Measurements from ENCODE around the gene CD86.
"Not testable (repeated sequence)": the region's sequence is repeated elsewhere in the genome, so short reads cannot be mapped to it uniquely, and the experiment has no call there.

CD86 gene

DNA sequence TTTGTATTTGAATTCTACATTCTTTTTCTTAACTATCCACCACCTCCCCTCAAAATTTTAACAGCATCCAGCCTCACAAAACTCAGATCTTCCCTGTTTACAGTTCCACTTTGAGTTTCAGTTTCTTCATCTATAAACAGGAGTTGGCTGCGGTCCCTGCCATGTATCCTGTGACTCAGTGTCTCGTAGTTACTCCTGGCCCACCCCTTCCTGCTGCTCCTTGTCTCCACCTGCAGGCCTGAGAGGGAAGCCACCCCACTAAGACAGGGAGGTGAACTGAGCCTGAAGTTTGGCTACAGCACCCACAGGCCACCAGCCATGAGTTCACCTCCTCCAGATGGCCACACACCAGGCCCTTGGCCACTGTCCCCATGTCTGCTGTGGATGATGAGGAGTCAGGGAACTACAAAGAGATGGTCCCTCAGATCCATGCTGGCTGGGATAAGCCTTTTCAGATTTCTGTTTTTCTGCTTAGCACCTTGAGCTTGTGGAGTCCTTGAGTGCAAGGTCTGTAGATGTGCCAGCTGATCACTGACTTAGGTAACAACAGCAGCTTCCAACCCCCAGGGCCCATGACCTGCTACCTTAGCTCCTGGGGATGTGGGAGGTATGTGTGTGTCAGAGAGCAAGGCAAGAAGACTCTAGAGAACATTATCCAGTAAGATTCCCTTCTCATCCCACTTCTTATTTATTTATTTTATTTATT, 37.5 kb downstream of the CD86 start:
- peak; percentile 70 to 78 for DNase-seq

DNA sequence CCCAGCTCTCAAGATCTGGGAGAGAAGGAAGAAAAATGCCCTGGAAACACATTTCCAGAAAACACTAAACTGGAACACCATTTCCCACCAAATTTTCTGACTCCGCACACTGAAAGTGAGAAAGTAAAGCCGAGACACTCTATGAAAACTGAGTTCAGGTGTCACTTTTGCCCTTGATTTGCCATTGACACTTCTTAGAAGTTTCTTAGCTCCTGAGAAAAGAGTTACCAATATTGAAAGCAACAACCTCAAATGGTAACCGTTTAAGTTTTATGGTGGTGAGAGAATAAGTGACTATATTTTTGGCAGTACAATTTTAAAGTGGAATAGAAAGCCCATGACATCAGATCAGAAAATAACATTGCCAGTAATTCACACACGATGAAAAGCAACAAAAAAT, 39.0 kb downstream of the CD86 start:
- no peak for DNase-seq

DNA sequence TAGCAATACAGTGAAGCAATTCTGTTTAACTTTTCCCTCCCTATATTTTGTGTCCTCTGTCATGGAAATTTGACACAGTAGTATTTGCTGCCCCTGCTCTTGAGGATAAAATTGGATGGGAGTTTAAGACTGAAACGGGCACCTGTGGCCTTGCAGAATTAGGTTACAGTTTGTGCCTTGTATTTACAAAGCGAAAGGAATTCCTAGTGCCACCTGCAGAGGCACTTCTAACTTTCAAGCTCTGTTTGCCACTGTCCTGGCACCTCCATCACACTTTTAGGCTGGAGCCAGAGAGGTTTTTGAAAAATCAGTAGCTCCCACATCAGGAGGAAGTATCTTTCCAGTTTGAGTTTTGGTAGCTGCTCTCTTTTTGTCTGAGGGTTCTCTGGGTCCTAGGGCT, 39.5 kb downstream of the CD86 start:
- DNase-seq: no peak

DNA sequence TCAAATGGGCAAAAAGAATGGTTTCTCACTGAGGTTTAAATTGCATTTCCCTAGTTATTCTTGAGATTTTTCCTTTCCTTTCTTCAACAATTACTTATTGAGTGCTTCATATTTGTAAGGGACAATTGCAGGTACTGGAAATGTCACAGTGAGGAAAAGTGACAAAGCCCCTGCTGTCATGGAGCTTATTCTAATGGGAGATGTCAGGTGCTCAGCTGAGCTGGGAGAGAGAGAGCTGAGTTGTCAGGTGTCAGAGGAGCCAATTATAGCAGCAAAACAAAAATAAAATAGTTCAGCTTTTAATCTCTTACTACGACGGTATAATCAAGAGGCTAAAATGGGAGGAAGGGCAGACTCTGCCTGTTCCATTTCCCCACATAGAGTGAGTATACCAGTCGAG, 42.0 kb downstream of the CD86 start:
- DNase-seq: no peak

DNA sequence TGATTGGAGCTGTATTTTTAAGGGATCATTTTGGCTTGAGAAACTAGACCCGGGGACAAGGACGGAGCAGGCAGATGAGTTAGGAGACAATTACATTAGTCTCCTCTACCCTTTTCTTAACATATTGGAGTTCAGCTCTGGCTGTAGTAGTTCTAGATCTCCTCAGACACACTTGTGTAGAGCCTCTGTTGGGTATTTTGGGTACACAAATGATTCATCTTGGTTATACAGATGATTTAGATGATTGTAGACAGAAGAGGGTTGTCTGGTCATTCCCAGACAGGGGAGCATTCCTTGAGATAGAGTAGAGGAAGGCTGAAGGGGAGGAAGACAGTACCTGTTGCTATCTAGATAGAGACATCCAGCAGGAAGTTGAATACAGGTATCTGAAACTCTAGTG, 43.4 kb downstream of the CD86 start:
- DNase-seq: no peak

DNA sequence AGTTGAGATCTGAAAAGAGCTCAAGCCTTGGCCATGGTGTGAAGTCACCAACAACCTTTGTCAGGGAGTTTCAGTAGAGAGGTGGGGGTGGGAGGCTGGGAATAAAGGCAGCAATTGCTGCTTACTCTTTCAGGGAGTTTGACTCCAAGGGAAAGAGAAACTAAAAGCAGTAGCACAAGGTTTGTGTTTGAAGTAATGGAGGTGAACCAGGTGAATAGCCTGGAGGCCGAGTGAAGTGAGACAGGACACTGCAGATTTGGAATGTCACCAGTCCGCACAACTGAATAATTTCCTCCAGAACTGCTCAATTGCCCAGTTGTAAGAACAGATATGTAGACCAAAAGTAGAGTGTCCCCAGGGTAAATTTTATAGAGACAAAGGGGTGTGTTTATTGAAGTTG, 44.1 kb downstream of the CD86 start:
- no peak for DNase-seq

DNA sequence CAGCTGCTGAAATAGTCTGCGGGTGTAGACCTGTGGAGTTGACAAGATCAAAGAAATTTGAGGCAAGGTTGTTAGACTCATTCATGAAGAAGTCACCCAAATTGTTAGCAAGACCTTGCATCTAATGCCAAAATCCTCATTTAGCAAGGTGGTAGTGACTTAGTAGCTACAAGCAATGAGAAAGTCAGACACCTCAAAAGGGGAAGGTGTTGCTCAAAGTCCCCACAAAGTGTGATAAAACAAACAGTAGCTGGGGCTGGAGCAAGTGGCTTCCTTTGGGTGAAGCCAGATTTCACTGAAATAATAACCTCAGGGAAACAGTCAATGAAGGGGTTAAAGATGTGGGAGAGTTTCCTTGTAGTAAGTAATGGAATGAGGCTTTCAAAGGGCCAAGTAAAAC, 44.9 kb downstream of the CD86 start:
- DNase-seq: no peak

DNA sequence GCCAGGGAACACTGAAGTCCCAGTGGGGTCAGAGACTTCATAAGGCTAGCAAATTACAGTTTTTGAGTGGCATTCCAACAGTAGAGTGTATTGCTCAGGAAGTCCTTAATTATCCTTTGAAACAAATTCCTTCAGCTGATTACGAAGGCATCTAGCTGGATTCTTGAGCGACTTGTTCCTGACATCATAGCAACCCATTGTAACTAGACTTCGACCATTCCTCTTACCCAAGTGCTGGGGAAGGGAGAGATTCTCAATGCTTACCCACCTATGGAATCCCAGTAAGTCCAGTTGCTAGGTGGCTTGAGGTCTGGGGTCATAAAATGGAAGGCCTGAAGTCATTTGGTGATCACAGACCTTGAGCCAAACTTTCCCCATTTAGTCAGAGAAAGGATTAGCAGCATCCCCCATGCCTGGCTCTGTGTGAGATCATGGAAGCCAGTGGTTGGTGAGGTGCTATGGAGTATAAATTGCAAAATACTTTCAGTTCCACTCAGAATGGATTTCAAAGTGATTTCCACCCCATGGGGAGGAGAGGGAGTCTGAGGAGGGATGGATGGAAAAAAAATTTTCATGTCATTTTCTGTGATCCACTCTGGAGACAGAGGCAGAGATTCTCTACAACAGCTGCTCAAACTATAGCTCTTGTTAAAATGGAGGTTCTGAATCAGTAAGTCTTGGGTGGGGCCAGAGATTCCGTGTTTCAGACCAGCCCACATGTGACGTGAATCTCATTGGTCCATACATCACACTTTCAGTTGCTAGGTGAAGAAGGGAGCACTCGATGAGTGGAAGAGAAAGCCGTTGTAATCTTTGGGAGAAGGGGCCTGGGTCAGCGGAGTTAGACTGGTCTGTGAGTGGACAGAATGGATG, 45.7 kb downstream of the CD86 start:
- no peak for DNase-seq

DNA sequence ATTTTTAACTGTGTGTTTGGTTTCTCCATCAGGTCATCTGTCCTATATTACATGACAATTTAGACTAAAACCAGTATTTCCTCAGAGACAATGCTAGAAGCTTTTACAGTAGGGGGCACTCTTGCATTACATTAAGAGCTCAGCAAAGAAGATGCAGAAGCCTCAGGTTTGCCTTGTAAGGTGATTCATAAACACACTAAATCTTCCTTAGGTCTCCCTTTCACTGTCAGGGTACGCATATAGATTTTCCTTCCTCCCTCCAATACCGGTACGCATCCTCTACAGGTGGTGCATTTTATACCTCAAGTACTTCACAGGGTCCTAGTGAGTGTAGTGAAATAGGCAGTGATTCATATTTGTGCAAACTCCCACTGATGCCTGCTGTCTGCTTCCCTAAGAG, 46.5 kb downstream of the CD86 start:
- peak; percentile 74 to 91 for DNase-seq

DNA sequence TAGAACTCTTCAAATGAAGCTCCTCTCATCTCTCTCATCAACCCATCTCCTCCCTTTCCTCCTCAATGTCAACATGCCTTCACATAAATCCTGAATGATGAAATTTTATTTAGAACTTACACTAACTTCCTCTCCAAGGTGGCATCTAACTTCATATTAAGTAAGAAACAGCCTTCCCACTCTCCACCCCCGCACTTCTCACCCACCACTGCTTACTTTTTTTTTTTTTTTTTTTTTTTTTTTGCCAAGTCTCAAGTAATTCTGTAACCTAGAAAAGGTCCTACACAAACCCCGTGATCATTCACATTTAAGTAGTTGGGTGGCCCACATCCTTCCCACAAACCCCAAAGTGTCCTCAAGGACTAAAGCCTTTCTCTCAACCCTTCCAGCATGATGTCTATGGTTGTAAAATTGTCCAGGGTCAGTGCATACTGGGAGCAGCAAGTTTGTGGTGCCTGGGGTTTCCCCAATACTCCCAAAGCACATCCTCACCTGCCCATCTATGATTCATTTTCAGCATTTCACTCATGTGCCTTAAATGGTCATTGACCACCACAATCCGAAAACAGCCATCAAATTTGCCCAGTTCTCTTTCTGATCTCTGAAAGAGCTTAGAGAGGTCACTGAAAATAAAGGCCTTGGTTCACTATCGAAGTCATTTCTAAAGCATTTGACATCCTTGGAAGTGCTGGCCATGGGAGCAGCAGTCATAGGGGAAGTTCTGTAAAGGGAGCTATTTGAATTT, 47.2 kb downstream of the CD86 start:
- DNase-seq: no peak

DNA sequence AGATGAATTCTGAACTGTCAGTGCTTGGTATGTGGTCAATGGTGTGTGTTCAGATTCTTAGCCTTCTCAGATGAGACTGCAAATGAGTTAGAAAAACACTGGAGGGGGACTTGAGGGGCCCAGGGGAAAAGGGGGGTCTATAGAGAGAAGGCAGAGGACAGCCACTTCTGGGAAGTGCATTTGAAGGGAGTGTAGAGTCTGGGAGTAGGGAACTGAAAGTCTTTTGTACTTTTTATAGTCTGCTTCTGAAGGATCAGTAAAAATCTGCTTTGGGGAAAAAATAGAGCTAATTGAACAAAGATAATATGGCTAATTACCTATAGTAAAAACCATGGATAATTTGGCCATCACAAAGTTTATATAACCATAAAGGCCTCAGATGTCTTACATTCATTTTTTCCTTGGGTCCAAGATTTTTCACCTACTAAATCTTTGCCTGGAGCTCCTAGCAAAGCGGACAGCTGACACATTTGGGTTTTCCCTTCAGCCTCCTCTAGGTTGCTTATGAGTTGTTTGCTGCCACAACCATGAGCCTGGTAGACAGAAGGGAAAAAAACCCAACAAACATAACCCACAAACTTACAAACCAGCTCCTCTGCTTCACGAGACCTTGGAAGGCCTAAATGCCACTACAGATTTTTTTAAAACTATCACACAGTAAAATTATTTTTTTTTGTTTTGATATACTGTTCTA, 48.8 kb downstream of the CD86 start:
- no peak for DNase-seq

DNA sequence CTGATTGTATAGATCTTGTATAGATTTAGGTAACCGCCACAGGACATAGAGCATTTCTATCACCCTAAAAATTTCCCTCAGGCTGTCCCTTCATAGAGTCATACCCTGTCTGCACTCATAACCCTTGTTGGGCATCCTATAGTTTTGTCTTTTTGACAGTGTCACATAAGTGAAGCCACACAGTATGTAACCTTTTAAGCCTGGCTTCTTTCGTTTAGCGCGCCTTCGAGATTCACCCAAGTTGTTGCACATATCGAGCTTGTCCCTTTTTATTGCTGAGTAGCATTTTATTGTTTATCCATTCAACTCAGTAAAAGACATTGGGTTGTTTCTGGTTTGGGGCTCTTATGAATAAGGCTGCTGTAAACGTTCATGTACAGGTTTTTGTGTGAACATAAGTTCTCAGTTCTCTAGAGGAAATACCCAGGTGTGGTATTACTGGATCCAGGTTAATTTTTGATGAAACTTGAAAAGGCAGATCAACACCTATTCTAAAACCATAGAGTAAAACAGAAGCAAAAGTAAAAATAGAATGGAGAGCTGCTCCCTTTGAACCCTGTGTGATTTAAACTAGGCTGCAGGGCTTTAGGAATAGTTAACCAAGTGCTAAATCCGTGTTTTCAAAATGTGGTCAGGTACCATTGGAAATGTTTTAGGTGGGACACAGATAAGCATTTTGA, 49.5 kb downstream of the CD86 start:
- no peak for DNase-seq

DNA sequence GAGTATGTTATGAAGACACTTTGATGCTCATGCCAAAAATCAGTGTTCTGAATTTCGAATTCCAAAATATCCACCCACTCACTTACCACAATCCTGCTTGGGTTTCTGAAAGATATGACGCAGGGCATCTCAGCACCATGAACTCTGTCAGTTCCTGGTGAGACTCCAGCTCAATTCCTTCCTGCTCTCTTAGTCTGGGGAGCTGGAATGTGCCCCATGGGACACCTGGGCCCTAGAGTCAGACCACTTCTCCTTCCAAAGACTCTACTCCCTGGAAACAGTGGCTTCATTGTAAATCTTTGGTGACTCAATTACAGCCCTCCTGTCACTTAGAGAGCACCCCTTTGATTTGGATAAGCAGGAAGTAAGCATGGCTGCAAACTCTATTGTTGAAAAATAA, 50.5 kb downstream of the CD86 start:
- DNase-seq: no peak

DNA sequence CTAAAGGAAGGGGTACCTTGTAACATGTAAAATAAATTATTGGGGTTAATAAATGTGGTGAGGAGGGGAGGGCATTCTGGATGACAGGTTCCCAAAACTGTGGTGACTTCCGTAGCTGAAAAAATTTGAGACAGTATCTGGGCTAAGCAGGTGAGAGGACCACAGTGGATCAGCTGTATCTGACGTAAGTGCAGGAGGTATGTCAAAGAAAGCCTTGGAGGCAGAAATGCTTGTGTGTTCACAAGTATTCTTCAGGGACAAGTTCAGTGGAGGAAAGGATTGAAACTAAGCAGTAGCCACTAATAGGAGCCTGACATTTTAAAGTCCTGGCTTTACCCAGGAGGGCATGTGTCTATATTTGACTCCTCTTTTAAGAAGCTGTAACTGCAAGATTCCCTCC, 52.0 kb downstream of the CD86 start:
- no peak for DNase-seq

DNA sequence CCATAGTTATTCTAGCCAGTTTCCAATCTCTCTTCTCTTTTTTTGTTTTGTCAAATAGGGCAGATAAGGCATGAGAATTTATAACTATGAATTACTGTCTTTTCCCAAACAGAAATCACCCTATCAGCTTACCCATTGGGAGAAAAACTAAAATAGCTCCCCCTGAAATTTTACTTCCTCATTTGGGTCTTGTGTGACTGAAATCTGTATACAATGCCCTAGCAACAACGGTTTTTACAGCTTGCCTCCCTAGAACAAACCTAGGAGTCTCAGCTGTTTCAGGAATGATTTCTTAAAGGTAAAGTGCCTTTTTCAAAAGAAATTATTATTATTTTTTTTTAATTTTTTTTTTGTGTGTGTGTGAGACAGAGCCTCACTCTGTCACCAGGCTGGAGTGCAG, 56.8 kb downstream of the CD86 start:
- peak; percentile 82 to 87 for DNase-seq

DNA sequence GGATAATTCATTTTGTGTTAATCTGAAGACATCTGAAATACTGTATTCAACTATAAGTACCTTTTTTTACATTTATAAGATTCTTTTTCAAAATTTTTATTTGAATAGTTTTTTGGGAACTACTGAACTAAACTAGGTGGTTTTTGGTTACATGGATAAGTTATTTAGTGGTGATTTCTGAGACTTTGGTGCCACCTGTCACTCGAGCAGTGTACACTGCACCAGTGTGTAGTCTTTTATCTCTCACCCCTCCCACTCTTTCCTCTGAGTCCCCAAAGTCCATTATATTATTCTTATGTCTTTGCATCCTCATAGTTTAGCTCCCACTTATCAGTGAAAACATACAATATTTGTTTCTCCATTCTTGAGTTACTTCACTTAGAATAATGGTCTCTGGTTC, 57.6 kb downstream of the CD86 start:
- peak; percentile 6 to 19 for DNase-seq

DNA sequence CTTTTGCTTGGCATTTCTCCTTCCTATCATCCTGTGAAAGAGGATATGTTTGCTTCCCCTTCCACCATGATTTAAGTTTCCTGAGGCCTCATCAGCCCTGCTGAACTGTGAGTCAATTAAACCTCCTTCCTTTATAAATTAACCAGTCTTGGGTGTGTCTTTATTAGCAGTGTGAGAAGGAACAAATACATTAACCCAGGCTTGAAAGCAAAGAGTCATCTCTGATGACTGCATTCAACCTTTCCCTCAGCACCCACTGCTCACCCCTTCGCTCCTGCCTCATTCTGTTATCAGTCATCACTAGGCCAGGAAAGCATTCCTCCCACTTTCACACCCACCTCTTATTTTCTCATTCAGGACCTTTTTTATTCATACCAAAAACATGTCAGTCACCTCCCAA, 68.7 kb downstream of the CD86 start:
- no peak for DNase-seq

DNA sequence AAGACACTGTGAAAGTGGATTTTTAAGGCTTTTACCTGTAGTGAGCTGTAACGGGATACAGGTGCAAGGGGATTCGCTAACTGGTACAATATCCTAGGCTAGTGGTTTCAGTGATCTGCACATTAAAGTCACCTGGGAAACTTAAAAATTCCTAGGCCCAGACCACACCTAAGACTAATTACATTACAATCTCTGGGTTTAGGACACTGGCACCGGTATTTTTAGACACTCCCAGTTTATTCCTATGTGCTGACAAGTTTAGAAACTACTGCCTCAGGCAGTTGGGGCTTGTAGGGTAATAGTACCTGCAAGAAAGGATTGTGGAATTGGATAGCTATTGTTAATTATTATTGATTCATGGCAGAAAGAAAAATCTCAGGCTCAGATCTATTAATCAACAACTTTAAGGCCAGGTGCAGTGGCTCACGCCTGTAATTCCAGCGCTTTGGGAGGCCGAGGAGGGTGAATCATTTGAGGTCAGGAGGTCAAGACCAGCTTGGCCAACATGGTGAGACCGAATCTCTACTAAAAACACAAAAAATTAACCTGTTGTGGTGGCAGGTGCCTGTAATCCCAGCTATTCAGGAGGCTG, 77.9 kb downstream of the CD86 start:
- no peak for DNase-seq

DNA sequence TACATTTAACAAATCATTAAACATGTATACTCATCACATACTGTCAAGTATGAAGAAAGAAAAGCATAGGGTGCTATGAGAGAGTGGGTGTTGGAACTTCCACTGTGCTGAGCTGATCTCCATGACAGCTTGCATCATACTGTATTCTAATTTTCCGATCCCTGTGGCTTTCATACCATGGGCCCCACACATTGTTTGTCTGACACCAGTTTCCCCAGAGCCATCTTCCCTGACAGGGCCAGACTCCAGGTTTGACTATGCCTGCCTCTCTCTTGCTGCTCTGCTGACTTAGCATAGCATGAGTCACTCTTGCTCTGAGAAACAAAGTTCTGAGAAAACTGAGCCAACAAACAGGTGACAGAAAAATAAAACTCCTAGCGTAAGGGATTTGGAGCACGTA, 91.3 kb downstream of the CD86 start:
- no peak for DNase-seq

DNA sequence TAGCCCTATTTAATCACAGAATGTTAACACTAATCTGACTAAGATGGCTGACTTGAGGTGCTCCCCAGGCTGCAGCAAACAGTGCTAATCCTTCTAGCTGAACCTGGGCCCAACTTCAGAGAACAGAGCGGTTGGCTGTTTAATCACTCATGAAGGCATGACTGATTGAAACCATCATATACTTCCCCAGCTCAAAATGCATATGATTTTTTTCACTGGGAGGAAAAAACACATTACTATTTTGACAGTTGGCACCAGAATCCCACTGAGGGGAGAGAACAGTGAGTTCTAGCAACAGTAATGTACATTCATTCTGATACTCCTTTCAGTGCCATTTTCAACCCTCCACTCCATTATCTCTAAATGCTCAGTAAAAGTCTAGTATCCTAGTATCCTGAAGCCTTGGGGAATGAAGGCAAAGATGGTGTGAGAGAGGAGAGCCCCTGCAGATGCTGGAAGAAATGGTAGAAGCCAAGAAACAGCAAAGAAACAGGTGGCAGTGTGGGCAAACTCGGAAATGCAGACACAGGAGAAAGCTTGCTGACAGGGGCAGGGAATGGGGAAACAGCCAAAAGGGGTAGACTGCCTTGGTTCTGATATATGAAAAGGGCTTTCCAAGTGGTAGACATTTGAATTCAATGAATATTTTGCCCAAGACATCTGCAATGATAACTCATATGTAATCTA, 93.9 kb downstream of the CD86 start:
- no peak for DNase-seq

DNA sequence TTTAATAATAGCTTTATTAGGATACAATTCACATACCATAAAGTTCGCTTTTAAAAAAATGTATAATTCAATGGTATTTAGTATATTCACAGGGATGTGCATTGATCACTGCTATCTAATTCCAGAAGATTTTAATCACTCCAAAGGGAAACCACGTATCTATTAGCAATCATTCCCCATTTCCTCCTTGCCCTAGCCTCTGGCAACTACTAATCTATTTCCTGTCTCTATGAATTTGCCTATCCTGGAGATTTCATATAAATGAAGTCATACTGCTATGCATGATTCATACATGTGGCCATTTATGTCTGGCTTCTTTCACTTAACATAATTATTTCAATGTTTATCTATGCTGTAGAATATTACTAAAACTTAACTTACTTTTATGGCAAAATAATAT, 96.3 kb downstream of the CD86 start:
- DNase-seq: no peak

DNA sequence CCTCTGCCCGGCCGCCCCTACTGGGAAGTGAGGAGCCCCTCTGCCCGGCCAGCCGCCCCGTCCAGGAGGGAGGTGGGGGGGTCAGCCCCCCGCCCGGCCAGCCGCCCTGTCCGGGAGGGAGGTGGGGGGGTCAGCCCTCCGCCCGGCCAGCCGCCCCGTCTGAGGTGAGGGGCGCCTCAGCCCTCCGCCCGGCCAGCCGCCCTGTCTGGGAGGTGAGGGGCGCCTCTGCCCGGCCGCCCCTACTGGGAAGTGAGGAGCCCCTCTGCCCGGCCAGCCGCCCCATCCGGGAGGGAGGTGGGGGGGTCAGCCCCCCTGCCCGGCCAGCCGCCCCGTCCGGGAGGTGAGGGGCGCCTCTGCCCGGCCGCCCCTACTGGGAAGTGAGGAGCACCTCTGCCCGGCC, 109.8 kb downstream of the CD86 start:
- not testable (repeated sequence) for DNase-seq
